OCI-LY3 (cell line): ENCODE data around the gene LRRC8E.

Experiments
- EZH2phosphoT487 ChIP-seq: fragments of 200-600 bp; shearing (Covaris generic); IDR thresholded peaks from 2 replicates; pipeline ENCODE4 v1.6.1; 2018; ENCODE audit warnings: antibody characterized with exemption, mixed run types, low read depth
- TF ChIP-seq, protein P1 (sequence below): fragments of 200-600, 300-600 bp; sonication (generic); IDR thresholded peaks from 2 replicates; pipeline ENCODE4 v1.5.1; 2014; ENCODE audit warnings: antibody characterized with exemption, low read length, low read depth

DNA sequence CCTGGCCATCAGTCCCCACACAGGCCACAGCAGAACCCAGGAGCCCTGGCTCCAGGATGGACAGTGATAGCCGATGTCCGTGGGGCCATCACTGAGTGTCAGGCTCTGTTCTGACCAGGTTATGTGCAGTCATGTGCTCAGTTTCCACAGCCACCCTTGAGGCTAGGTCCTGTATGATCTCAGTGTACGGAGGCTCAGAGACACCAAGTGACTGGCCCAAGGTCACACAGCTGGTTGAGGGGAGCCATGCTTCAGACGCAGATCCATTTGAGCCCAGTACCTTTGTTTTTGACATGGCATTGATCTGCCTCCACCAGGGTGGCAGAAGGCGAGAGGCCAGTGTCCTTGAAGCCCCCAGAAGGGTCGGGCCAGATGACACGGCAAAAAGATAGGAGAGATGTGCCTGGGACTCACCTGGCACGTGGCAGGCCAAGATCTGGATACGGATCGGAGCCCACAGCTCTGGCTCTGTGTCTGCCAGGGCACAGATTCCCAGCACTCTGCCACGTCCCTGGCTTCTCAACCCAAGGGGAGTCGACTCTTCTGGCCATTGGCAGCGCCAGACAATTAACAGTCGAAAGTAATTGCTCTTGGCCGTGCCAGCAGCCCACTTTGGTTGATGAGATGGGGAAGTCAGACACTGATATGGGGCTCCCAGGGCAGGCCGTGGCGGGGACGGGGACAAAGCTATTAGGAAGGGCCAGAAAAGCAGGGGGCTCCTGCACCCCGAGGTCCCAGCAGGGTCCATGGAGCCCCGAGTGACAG lies 42.7 kb upstream of the LRRC8E start:
- TF ChIP-seq, protein P1, sequence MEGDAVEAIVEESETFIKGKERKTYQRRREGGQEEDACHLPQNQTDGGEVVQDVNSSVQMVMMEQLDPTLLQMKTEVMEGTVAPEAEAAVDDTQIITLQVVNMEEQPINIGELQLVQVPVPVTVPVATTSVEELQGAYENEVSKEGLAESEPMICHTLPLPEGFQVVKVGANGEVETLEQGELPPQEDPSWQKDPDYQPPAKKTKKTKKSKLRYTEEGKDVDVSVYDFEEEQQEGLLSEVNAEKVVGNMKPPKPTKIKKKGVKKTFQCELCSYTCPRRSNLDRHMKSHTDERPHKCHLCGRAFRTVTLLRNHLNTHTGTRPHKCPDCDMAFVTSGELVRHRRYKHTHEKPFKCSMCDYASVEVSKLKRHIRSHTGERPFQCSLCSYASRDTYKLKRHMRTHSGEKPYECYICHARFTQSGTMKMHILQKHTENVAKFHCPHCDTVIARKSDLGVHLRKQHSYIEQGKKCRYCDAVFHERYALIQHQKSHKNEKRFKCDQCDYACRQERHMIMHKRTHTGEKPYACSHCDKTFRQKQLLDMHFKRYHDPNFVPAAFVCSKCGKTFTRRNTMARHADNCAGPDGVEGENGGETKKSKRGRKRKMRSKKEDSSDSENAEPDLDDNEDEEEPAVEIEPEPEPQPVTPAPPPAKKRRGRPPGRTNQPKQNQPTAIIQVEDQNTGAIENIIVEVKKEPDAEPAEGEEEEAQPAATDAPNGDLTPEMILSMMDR, result no peak
- TF ChIP-seq EZH2phosphoT487, result no peak
